Muscle of arm (tissue), 12 donors: ENCODE results near the gene FBLN1. TPM values are rescaled to one million over a fixed set of nuclear protein-coding genes. Genes with fewer than 3 reads are reported as not detected.
"Not testable (repeated sequence)": the region's sequence is repeated elsewhere in the genome, so short reads cannot be mapped to it uniquely, and the experiment has no call there.

ENCODE experiments used
- DNase-seq: peaks from one replicate; pipeline ENCODE4 v3.0.0-alpha.2; 2013
- polyA plus RNA-seq, 12 donors: library from polyadenylated mRNA; unstranded; fragments of 120-200 nt; gene quantifications; one replicate each; pipeline ENCODE4 v1.2.1, GENCODE V29; 2013; ENCODE audit not compliant: insufficient read length in 12 of 12

FBLN1 gene
- polyA plus RNA-seq, 12 donors: 80.3 to 295 (median 134) TPM; not detected in 1

GRCh38 chr22:45602004-45602733 lies 99.5 kb downstream of the FBLN1 start:
- no peak for DNase-seq

DNA sequence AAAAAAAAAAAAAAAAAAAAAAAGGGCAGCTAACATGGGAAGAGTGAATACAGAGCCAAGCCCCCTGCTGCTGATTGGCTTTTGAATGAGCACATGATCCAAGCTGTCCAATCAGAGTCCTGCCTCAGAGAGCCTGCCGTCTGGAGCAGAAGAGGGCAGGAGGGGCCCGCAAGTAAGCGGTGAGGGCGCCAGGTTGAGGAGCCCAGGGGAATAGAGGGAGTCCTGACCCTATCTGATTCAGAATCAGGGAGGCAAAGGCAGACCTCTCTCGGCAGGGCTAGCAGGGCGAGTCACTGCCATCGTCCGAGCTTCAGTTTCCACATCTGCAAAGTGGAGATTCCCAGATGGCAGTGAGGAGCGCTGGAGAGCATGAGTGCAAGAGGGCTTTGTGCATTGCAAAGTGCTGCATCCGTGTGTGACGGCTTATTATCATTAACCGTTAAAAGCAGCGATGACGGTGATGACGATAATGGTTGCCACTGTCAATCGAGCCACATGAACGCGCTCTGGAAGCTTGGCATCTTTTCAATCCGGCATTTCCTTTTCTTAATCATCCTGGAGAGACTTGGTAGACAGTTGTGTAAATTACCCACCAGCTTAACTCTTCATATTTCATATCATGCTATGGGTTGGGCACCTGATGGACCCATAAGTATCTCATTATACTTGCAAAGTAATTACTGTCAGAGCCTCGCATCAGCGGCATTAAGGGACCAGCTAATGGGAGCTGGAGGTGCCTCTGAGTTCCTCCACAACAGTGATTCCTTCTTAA lies 100.3 kb downstream of the FBLN1 start:
- DNase-seq: peak; percentile 38

GRCh38 chr22:45603619-45604018 lies 100.9 kb downstream of the FBLN1 start:
- no peak for DNase-seq

GRCh38 chr22:45608045-45608444 lies 105.4 kb downstream of the FBLN1 start:
- DNase-seq: not testable (repeated sequence)

GRCh38 chr22:45608763-45609180 lies 106.1 kb downstream of the FBLN1 start:
- no peak for DNase-seq

DNA sequence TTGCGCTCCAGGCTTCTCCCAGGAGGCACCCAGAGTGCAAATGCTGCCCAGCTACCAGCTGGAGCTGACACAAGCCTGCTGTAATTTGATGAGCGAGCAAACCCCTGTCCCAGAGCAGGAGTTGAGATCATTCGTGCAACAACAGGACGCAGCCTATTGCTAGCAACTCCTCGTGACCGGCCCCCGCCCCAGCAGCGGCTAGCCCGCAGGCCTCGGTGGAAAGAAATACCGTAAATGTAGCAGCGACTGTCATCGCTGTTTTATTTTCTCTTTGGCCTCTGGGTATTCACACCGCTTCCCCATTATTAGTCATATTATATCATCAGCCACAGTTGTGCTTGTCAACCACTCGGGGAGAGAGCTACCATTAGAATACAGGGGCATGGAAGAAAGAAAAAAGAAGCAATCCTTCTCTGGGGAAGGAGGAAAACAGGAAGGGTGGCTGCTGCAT lies 109.8 kb downstream of the FBLN1 start:
- DNase-seq: peak; percentile 65

- DNase-seq: peak; percentile 20
Observed at GRCh38 chr22:45612940-45613339, 110.3 kb downstream of the FBLN1 start.

DNA sequence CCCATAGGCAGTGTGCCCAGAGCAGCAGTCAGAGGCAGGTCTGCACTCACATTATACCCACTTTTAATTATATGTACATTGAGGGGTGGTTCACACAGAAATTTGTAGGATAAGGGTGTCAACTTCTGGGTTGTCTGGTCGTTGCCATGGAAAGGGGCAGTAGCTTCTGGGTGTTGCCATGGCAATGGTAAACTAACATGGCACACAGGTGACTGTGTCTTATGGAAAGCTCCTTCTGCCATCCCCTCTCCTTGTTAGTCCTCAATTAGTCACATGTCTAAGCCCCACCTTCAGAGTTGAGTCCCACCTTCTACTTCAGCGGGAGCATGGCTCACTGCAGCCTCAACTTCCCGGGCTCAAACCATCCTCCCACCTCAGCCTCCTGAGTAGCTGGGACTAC lies 112.7 kb downstream of the FBLN1 start:
- DNase-seq: no peak

GRCh38 chr22:45616432-45616831 lies 113.7 kb downstream of the FBLN1 start:
- DNase-seq: no peak

DNA sequence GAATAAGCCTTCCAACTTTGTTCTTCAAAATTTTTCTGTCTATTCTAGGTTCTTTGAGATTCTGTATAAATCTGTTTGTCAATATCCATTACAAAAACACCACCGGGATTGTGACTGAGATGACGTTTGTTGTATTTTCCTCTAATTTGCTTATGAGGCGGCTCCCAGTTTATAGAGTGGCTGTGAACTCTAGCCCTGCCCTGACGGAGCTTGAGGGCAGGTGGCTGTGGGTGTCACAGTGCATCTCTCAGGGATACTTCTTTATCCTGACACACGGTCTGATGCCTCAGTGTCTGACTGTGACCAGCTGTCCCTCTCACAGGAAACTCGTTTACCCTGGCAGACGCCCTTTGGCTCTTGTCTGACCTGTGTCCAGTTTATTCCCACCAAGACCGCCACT lies 115.3 kb downstream of the FBLN1 start:
- DNase-seq: no peak

GRCh38 chr22:45620706-45621105 lies 118.0 kb downstream of the FBLN1 start:
- no peak for DNase-seq

GRCh38 chr22:45621836-45622600 lies 119.3 kb downstream of the FBLN1 start:
- DNase-seq: no peak

GRCh38 chr22:45623464-45624145 lies 120.9 kb downstream of the FBLN1 start:
- DNase-seq: not testable (repeated sequence)

DNA sequence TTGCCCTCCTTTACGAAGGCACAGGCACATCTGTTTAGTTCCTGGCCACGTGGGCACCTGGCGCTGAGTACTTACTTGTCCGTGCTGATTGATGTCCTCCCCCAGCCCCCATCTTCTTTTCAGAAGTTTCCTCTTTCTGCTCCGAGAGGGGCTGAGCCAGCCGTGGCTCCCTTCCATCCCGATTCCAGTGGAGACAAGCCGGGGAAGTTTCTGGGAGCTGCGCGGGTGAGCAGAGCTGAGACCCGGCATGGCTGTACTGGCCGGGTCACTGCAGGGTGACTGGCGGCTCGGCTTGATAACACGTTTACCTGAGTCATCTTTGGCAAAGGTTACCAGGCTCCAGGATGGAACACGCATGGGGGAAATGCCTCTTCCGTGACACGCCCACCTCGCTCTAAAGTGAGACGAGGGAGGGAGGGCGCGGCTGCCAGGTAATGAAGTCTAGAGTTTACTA lies 123.5 kb downstream of the FBLN1 start:
- no peak for DNase-seq

DNA sequence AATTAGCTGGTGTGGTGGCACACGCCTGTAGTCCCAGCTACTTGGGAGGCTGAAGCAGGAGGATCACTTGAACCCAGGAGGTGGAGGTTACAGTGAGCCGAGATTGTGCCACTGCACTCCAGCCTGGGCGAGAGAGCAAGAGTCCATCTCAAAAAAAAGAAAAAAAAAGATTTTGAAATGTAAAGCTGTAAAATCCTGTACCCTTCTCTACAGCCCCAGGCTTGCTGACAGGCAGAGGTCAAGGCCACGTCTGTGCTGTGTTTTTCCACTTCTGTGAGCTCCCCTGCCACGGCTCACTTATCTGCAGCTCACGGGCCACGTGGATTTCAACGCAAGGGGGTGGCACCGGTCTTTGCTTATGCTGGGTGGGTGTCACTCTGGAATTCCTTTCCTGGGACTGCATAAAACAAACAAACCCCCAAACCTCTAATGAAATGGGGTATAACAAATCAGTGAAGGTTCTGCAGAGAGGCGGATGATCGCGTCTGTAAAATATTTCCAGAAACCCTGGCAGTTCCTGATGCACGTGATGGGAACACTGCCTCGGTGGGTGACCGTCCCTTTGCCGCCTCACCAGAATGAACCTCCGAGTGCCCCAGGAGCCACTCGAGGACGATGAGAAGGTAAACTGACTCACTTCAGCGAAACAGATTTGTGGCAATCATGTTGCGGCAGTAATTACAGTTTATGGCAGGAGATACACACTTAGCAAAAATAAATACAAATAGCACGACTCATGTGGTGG lies 125.0 kb downstream of the FBLN1 start:
- no peak for DNase-seq

- DNase-seq: no peak
Observed at GRCh38 chr22:45628515-45628914, 125.8 kb downstream of the FBLN1 start.

DNA sequence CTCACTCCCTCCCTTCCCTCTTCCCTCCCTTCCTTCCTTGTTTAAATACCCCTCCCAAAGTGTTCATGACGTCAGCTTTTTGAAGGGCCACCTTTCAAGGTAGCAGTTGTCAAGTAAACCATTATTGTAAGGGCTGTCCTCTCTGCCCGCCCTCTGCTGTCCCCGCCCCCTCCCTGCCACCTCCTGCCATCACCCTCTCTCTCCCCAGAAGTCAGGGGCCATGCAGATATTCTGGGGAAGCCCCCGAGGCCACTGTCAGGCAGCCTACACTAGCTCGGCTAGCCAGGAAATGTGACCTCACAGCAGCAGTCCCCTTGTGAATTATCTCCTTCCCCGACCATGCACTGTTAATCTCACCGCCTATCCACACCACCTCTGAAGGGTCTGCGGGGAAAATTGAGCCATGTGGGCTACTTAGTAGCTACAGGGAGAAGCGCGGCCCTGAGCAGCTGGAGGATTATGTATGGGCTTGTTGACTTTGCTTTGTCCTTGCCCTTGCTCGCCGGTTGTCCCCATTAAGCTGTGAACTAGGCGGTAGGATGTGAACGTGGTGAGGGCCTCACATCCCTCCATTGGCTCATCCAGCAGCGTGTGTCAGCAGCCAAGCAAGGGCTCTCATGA lies 126.9 kb downstream of the FBLN1 start:
- DNase-seq: no peak

DNA sequence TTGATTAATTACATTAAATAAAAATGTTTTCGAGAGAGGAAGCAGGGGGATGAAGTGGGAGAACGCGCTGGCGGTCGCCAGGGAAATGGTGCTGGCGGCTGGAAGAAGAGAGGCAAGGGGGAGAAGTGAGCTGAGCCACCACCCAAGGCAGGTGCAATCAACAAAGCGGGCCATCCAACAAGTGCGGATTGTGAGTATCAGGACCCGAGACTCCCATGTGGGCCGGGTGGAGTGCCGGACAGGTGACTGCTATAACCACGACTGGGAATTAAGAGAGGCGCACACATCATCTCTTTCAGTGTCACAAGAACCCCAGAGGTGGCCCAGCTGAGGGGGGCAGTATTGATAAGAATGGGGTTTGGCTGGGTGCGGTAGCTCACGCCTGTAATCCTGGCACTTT lies 127.8 kb downstream of the FBLN1 start:
- no peak for DNase-seq

GRCh38 chr22:45631140-45631840 lies 128.6 kb downstream of the FBLN1 start:
- no peak for DNase-seq

DNA sequence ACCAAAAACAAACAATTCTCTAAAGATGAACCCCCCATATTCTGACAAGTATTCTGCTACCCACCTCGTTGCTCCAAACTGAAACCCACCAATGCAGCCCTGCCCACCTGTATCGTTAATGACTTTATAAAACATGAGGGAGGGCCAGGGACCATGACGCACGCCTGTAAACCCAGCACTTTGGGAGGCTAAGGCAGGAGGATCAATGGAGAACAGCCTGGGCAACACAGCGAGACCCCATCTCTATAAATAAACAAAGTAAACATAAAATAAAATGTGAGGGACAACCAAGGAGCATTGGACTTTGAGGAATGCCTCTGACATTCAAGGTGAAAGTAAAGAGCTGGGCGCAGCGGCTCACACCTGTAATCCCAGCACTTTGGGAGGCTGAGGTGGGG lies 129.2 kb downstream of the FBLN1 start:
- DNase-seq: no peak
